HEK293 (cell line): Measurements from ENCODE around the gene MARF1.

Experiments used
- SP2 ChIP-seq: fragments of 450-650 bp; formaldehyde crosslinking; IDR thresholded peaks from 2 replicates; pipeline ENCODE4 v1.5.1; 2016; ENCODE audit warnings: missing biosample characterization, missing genetic modification characterization
- ZNF248 ChIP-seq: fragments of 450-650 bp; formaldehyde crosslinking; IDR thresholded peaks from 2 replicates; pipeline ENCODE4 v1.5.1; 2017; ENCODE audit warnings: missing biosample characterization, missing genetic modification characterization
- ZNF274 ChIP-seq, 2 experiments: fragments of 200-500 bp in 1 of 2; fragments of 450-650 bp in 1 of 2; sonication (Bioruptor generic) in 1 of 2; formaldehyde crosslinking in 1 of 2; IDR thresholded peaks; 2 replicates each; pipeline versions ENCODE4 v1.5.1 to v1.6.1; 2014 to 2016; ENCODE audit warnings: borderline replicate concordance in 1 of 2, inconsistent platforms in 1 of 2, low read length in 1 of 2, missing biosample characterization in 1 of 2, missing genetic modification characterization in 1 of 2
- ZNF548 ChIP-seq: fragments of 450-650 bp; formaldehyde crosslinking; IDR thresholded peaks from 2 replicates; pipeline ENCODE4 v1.5.1; 2016; ENCODE audit warnings: missing biosample characterization, missing genetic modification characterization

DNA sequence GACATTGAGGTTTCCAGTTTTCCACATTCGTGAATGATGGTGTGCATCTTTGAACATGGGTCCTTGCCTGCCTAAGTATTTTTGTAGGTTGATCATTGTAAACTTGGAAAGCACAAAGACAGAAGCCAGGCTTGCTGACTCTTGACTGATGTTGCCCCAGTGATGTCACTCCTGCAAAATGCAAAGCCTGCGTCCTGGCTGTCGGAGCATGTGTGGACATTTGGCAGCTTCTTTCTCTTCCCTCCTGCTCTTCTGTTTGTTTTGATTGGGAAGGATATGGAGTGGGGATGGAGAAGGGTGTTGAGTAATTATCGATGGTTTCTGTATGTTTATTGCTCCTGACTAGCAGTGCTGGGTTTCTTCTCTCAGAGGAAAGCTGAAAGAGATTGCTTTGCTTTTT lies 10.3 kb upstream of the MARF1 start:
- TF ChIP-seq SP2 (tag by site-specific recombination) (no peak; the same call in 1 of the 2 replicates), ZNF548 (tag by site-specific recombination) (no peak), ZNF248 (tag by site-specific recombination) (no peak), ZNF274 (IDR thresholded peaks at IDR 0.05; ENCODE audit: low read length) (no peak), ZNF274 (tag by site-specific recombination; IDR thresholded peaks at IDR 0.05; ENCODE audit: borderline replicate concordance) (no peak)
